NCI-H2107 treated with DMSO at 0.1 percent for 48 hours (cell line): ENCODE data around the gene TGFBI.
"Not testable (repeated sequence)": the region's sequence is repeated elsewhere in the genome, so short reads cannot be mapped to it uniquely, and the experiment has no call there.

Experiments used
- DNase-seq: peaks from one replicate; lab custom pipeline; 2025; ENCODE audit not compliant: unreplicated experiment; lab: John Stamatoyannopoulos, UW

Gene TGFBI

DNA sequence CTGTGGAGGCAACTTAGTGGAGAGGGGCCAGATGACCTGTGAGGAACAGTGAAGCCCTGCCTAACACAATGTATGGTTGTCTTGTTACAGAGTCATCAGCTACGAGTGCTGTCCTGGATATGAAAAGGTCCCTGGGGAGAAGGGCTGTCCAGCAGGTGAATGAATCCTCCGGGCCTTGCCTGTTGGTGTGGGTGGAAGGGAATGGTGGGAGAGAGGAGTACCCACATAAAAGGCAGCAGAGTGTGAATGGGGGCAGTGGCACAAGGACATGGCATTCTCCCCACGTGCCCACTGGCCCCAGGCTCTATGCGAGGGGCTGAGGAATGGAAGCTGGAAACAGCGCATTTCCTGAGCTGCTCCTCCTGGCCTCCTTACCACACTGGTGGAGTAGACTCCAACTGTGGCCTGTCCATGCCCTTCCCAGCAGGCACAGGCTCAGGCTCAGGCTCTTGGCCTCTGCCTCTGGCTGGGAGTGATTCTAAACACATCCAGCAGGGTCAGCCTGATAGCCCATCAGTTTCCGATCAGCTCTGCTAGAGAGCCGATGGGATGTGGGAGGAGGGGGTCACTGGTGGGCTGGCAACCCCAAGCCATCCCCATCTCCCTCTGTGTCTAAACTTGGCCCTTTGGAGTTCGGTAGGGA lies 15.3 kb downstream of the TGFBI start:
- DNase-seq, result no peak

DNA sequence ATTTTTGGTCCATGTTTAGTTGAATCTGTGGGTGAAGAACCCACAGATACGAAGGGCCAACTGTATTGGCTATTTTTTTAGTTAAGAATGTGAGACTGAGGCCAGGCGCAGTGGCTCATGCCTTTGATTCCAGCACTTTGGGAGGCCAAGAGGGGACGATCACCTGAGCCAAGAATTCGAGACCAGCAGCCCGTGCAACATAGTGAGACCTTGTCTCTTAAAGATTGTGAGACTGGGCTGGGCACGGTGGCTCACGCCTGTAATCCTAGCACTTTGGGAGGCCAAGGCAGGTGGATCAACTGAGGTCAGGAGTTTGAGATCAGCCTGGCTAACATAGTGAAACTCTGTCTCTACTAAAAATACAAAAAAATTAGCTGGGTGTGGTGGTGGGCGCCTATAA lies 16.2 kb downstream of the TGFBI start:
- DNase-seq, result not testable (repeated sequence)

- DNase-seq, result no peak
These were observed 17.5 kb downstream of the TGFBI start for GRCh38 chr5:136046246-136046645.

DNA sequence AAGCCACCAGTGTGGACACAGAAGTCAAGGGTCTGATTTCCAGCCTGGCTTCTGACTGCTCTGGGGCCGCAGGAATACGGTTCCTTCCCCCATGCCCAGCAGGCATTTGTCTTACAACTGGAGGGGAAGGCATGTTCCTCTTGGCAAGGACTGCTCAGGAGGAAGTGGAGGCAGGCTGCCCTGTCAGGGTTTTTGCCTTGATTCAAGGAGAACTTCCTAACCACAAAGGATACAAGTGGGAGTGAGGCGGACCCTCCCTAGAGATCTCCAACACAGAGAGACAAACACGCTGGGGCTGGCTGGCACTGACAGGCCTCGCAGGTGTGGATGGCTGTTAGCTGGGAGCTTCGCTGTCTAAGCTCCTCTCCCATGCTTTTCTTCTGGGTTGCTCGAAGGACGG lies 19.1 kb downstream of the TGFBI start:
- no peak for DNase-seq

DNA sequence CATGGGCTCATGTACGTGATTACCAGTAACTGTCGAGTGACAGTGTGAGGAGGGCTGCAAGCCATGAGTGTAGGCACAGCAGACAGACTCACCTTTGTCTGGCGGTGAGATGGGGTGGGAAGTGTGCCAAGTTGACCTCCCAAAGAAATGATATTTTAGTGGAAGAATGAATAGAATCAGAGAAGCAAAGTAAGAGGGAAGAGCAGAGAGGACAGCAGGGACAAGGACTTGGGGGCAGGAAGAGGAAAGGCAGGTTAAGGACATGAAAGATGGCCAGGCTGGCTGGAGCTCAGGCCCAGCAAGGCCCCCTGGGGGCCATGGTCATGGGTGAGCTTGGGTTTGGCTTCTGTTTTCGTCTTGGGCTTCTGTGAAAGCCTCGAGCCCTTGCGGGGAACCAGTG lies 20.2 kb downstream of the TGFBI start:
- no peak for DNase-seq

DNA sequence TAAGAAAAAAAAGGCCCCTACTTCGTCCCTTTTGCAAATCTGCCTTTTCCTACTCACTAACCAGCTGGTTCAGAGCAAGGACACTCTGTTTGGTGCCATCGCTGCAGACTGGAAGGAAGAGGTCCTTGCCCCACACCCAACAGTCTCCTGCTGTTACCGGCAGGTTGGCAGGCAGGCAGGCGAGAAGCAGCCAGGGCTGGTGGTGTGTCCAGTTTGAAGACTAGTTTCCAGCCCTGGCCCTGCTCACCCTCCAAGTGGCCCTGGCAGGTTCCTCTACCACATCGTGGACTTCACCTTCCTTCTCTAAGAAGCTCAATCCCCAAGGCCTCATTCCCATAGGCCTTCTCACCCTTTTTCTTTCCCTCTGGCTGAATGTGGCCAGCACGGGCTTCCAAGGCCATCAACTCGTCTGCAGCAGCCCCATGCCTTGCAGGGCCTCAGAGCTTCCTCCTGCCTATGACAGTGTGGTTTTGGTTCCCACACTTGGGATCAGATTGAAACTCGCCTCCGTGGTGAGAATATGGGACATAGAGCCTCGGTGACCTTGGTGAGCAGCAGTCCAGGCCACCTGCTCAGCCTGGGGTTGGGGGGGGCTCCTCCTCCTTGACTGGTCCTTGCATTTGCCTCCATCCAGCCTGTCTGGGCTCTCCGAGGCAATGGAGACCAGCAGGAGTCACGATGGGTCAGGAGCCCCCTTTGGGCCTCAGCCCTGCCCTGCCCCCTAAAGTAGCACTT lies 22.9 kb downstream of the TGFBI start:
- DNase-seq, result no peak

GRCh38 chr5:136052692-136053335 lies 24.0 kb downstream of the TGFBI start:
- DNase-seq, result no peak

- DNase-seq, result no peak
These were observed 24.8 kb downstream of the TGFBI start for GRCh38 chr5:136053336-136054141.

DNA sequence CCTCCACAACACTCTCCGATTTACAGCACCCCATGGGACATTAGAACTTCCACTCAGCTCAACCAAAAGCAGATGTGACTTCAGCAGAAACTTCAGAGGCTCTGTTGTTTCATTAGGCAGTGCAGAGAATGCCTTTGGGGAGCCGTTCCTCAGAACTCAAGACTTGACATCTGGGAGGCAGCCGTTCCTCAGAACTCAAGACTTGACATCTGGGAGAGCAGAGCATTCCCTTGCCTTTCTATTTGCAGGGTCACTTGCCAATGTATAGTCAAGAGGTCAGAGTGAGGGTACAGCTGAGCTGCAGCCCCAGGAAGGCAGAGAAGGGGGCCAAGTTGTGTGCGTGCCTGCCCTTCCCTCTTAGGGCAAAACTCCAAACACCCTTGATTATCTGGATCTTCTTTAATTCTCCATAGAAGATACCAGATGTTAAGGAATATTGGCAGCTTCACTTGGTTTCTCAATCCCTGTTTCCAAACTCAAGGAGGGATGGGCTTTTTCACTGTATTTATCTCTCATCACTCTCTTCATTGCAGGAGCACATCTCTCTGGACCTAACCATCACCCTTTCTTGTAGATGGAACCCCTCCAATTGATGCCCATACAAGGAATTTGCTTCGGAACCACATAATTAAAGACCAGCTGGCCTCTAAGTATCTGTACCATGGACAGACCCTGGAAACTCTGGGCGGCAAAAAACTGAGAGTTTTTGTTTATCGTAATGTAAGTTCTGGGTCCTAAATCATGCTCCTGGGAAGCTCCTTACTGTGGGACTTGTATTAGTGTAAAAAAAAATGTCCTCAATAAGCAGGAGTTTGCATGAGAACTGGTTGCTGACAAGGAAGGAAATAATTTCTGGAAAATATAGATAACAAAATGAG lies 25.6 kb downstream of the TGFBI start:
- DNase-seq, result no peak

GRCh38 chr5:136055612-136056309 lies 27.0 kb downstream of the TGFBI start:
- DNase-seq, result no peak

DNA sequence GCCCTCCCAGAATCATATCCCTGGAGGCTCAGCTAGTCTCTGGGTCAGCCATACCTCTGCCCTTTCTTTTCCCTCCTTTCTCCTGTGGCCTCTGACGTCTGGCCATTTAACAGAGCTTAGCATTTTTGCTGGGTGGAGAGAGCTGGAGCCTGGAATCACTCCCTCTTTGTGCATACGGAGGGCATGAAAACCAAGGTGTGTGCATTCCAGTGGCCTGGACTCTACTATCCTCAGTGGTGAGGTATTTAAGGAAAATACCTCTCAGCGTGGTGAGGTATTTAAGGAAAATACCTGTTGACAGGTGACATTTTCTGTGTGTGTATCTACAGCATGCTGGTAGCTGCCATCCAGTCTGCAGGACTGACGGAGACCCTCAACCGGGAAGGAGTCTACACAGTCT lies 27.5 kb downstream of the TGFBI start:
- no peak for DNase-seq

- no peak for DNase-seq
These were observed 28.1 kb downstream of the TGFBI start for GRCh38 chr5:136056771-136057335.

GRCh38 chr5:136057401-136058038 lies 28.7 kb downstream of the TGFBI start:
- no peak for DNase-seq

- no peak for DNase-seq
These were observed 29.5 kb downstream of the TGFBI start for GRCh38 chr5:136058039-136058971.

GRCh38 chr5:136058972-136059354 lies 30.2 kb downstream of the TGFBI start:
- no peak for DNase-seq

GRCh38 chr5:136060963-136061362 lies 32.2 kb downstream of the TGFBI start:
- DNase-seq, result no peak

- no peak for DNase-seq
These were observed 33.0 kb downstream of the TGFBI start for GRCh38 chr5:136061630-136062365.
